K562 (cell line): ENCODE measurements around the gene C4orf51.

ENCODE experiments used
- BRD9 ChIP-seq: fragments of 450-650 bp; IDR thresholded peaks from 2 replicates; pipeline ENCODE4 v1.6.1; 2018; ENCODE audit warnings: low read depth; ENCODE audit not compliant: partially characterized antibody
- DPF2 ChIP-seq: fragments of 450-650 bp; IDR thresholded peaks from 2 replicates; pipeline ENCODE4 v1.6.1; 2016
- ESRRA ChIP-seq: fragments of 450-650 bp; IDR thresholded peaks from 2 replicates; pipeline ENCODE4 v1.6.1; 2014; ENCODE audit warnings: low read depth, mild to moderate bottlenecking, moderate library complexity, borderline replicate concordance
- EZH2 ChIP-seq: IDR thresholded peaks from 2 replicates; pipeline ENCODE4 v1.6.1; 2012; ENCODE audit warnings: low read depth, mild to moderate bottlenecking, inconsistent platforms, low read length, borderline replicate concordance
- FOXA3 ChIP-seq, 2 experiments: fragments of 450-650 bp in 1 of 2; sonication (generic) in 1 of 2; formaldehyde crosslinking; IDR thresholded peaks in 1 of 2; conservative IDR thresholded peaks in 1 of 2; 2 replicates each; pipeline versions ENCODE4 v1.4.0 to v1.8.0; 2020 to 2022; ENCODE audit warnings: mild to moderate bottlenecking in 2 of 2, missing genetic modification reagents in 1 of 2
- JUN ChIP-seq, 2 experiments: sonication (generic) in 1 of 2; formaldehyde crosslinking in 1 of 2; IDR thresholded peaks; 2 replicates each; pipeline versions ENCODE4 v1.6.1 to v1.8.0; 2012 to 2022; ENCODE audit warnings: borderline replicate concordance in 2 of 2, mild to moderate bottlenecking in 2 of 2, improper control_type of control experiment in 1 of 2, low read depth in 1 of 2, low read length in 1 of 2, missing genetic modification reagents in 1 of 2
- MYC ChIP-seq, 2 experiments: fragments of 250-450 bp in 1 of 2; sonication (Bioruptor Pico) in 1 of 2; IDR thresholded peaks; 2 replicates each; pipeline versions ENCODE4 v1.5.1 to v1.6.1; 2012 to 2021; ENCODE audit warnings: low read depth in 2 of 2, borderline replicate concordance in 1 of 2, improper control_type of control experiment in 1 of 2, low read length in 1 of 2, mild to moderate bottlenecking in 1 of 2, moderate library complexity in 1 of 2
- PCBP2 ChIP-seq: fragments of 200-400 bp; formaldehyde crosslinking; IDR thresholded peaks from 2 replicates; pipeline ENCODE4 v1.6.1; 2018; ENCODE audit warnings: low read length, low read depth, mild to moderate bottlenecking, moderate library complexity; ENCODE audit not compliant: poor library complexity, severe bottlenecking
- RBBP5 ChIP-seq: fragments of 200-600 bp; sonication (generic); IDR thresholded peaks from 2 replicates; pipeline ENCODE4 v1.6.1; 2012; ENCODE audit warnings: borderline replicate concordance, mild to moderate bottlenecking, low read length, control low read depth, inconsistent platforms; ENCODE audit not compliant: insufficient read depth, poor library complexity, severe bottlenecking
- RFX1 ChIP-seq: fragments of 450-650 bp; IDR thresholded peaks from 2 replicates; pipeline ENCODE4 v1.6.1; 2016; ENCODE audit warnings: mild to moderate bottlenecking, moderate library complexity
- SRF ChIP-seq, 2 experiments: fragments of 250-450, 450-650 bp in 1 of 2; sonication (Bioruptor Pico) in 1 of 2; sonication (generic) in 1 of 2; formaldehyde crosslinking; IDR thresholded peaks; 2 replicates each; pipeline versions ENCODE4 v1.5.0 to v1.5.1; 2020 to 2022; ENCODE audit warnings: mild to moderate bottlenecking in 1 of 2, missing genetic modification reagents in 1 of 2
- ZBTB1 ChIP-seq: sonication (generic); formaldehyde crosslinking; IDR thresholded peaks from 2 replicates; pipeline ENCODE4 v1.8.1; 2023; ENCODE audit warnings: missing genetic modification reagents, low read depth, mild to moderate bottlenecking, borderline replicate concordance
- ZNF133 ChIP-seq: fragments of 250-450 bp; sonication (Bioruptor Pico); IDR thresholded peaks from 2 replicates; pipeline ENCODE4 v1.4.0; 2020; ENCODE audit warnings: mild to moderate bottlenecking
- ZNF431 ChIP-seq: sonication (generic); formaldehyde crosslinking; IDR thresholded peaks from 2 replicates; pipeline ENCODE4 v1.8.0; 2022; ENCODE audit warnings: mild to moderate bottlenecking, missing genetic modification reagents

DNA sequence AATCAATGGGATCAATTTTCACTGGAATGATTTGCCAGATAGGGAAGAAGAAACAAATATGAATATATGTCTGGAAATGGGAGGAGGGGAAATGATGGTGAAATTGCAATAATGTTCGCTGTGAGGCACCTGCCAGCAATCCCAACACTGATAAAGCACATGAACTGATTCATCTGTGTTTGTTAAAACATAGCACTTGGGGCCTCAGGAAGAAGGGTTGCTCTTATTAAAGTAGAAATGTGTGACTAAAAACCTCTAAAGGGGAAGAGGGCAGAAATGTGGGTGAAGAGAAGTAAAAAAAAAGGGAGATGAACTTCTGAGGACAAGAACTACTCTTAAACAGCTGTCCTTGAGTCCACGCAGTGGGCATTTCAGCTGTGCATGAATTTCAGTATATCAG is 101.4 kb downstream of the C4orf51 start:
- TF ChIP-seq FOXA3 (CRISPR knock-in tag; conservative IDR thresholded peaks at IDR 0.05 in 1 of 2, IDR thresholded peaks at IDR 0.05 in 1 of 2): no peak
- no peak for TF ChIP-seq ZNF431 (CRISPR knock-in tag)
- TF ChIP-seq DPF2: no peak
- TF ChIP-seq RFX1: no peak
- no peak for TF ChIP-seq BRD9
- no peak for TF ChIP-seq ESRRA
- TF ChIP-seq EZH2: no peak
- no peak for TF ChIP-seq ZBTB1 (CRISPR knock-in tag)
- no peak for TF ChIP-seq MYC (IDR thresholded peaks at IDR 0.05; ENCODE audit: low read depth, low read length)
- TF ChIP-seq MYC (CRISPR knock-in tag; IDR thresholded peaks at IDR 0.05; ENCODE audit: borderline replicate concordance, low read depth): no peak
- no peak for TF ChIP-seq PCBP2
- TF ChIP-seq JUN (IDR thresholded peaks at IDR 0.05; ENCODE audit: borderline replicate concordance, low read depth, low read length): no peak
- TF ChIP-seq JUN (CRISPR knock-in tag; IDR thresholded peaks at IDR 0.05; ENCODE audit: borderline replicate concordance): no peak
- TF ChIP-seq ZNF133 (CRISPR knock-in tag): no peak
- no peak for TF ChIP-seq RBBP5
- TF ChIP-seq SRF (CRISPR knock-in tag; IDR thresholded peaks at IDR 0.05): no peak
